Nephron (organoid): ENCODE results near the gene SLC5A12.

ENCODE experiments used
- H3K27ac Mint-ChIP-seq, 3 experiments: 2 replicates each; pipeline ENCODE4 v1.8.0; 2020; ENCODE audit warnings: mixed read lengths in 3 of 3, mild to moderate bottlenecking in 2 of 3, moderate library complexity in 1 of 3
- H3K27me3 Mint-ChIP-seq: 2 replicates; pipeline ENCODE4 v1.8.0; 2021; ENCODE audit warnings: low read depth, mild to moderate bottlenecking, moderate library complexity, mixed read lengths
- H3K36me3 Mint-ChIP-seq: 2 replicates; pipeline ENCODE4 v1.8.0; 2020; ENCODE audit warnings: low read depth, mixed read lengths
- H3K4me1 Mint-ChIP-seq: 2 replicates; pipeline ENCODE4 v1.8.0; 2020; ENCODE audit warnings: mixed read lengths
- H3K4me3 Mint-ChIP-seq, 3 experiments: 2 replicates each; pipeline ENCODE4 v1.8.0; 2020; ENCODE audit warnings: mild to moderate bottlenecking in 3 of 3, mixed read lengths in 3 of 3, moderate library complexity in 2 of 3
- H3K9me3 Mint-ChIP-seq: 2 replicates; pipeline ENCODE4 v1.8.0; 2020; ENCODE audit warnings: mixed read lengths
- TF ChIP-seq, protein P1 (sequence below), 3 experiments: fragments of 200-600 bp; sonication (generic); IDR thresholded peaks; one replicate each; pipeline ENCODE4 v1.5.0; 2021; ENCODE audit warnings: antibody characterized with exemption in 3 of 3; ENCODE audit not compliant: unreplicated experiment in 3 of 3

Gene SLC5A12

DNA sequence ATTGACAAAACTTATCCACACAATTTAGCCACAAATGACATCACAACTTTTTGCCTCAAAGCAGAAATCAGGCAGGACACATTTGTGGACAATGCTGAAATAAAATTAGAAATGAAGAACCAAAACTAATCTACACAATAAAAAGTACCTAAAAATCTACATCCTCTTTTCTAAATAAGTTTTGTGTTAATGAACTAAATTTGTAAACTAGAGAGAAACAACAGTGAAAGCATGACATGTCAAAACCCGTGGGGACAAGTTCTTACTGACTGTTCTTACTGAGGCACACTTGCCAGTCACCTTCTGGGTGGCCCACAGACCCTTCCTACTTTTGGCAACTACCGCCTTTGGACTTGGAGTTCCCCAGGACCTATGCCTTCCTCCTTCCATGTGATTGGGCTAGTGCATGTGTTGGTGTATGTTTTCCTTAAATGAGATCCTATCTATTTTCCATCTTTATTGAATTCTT is 89.1 kb downstream of the SLC5A12 start:
- TF ChIP-seq, protein P1, sequence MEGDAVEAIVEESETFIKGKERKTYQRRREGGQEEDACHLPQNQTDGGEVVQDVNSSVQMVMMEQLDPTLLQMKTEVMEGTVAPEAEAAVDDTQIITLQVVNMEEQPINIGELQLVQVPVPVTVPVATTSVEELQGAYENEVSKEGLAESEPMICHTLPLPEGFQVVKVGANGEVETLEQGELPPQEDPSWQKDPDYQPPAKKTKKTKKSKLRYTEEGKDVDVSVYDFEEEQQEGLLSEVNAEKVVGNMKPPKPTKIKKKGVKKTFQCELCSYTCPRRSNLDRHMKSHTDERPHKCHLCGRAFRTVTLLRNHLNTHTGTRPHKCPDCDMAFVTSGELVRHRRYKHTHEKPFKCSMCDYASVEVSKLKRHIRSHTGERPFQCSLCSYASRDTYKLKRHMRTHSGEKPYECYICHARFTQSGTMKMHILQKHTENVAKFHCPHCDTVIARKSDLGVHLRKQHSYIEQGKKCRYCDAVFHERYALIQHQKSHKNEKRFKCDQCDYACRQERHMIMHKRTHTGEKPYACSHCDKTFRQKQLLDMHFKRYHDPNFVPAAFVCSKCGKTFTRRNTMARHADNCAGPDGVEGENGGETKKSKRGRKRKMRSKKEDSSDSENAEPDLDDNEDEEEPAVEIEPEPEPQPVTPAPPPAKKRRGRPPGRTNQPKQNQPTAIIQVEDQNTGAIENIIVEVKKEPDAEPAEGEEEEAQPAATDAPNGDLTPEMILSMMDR (IDR thresholded peaks at IDR 0.05; ENCODE audit: unreplicated experiment in 3 of 3) = no peak
- Mint-ChIP-seq H3K4me3 (no peak overlapping the region), H3K27ac (no peak overlapping the region), H3K4me1 (no peaks in the 10 kb centered on the region), H3K9me3 (no peaks in the 10 kb centered on the region), H3K27me3 (no peaks in the 10 kb centered on the region), H3K36me3 (no peaks in the 10 kb centered on the region)

GRCh38 chr11:26626346-26626745 is 95.5 kb downstream of the SLC5A12 start:
- Mint-ChIP-seq H3K9me3 (no peaks in the 10 kb centered on the region), H3K36me3 (no peaks in the 10 kb centered on the region), H3K4me1 (no peaks in the 10 kb centered on the region), H3K27ac (no peak overlapping the region), H3K27me3 (no peaks in the 10 kb centered on the region), H3K4me3 (no peak overlapping the region)
- TF ChIP-seq, protein P1 (IDR thresholded peaks at IDR 0.05; ENCODE audit: unreplicated experiment in 3 of 3) = no peak

GRCh38 chr11:26623076-26623659 is 98.7 kb downstream of the SLC5A12 start:
- Mint-ChIP-seq H3K9me3 (no peaks in the 10 kb centered on the region), H3K27me3 (no peaks in the 10 kb centered on the region), H3K36me3 (no peaks in the 10 kb centered on the region), H3K4me1 (no peaks in the 10 kb centered on the region), H3K4me3 (no peak overlapping the region), H3K27ac (no peak overlapping the region)
- TF ChIP-seq, protein P1 (IDR thresholded peaks at IDR 0.05; ENCODE audit: unreplicated experiment in 3 of 3) = no peak

GRCh38 chr11:26622181-26622580 is 99.7 kb downstream of the SLC5A12 start:
- Mint-ChIP-seq H3K36me3 (no peaks in the 10 kb centered on the region), H3K4me1 (no peaks in the 10 kb centered on the region), H3K9me3 (no peaks in the 10 kb centered on the region), H3K4me3 (no peak overlapping the region), H3K27me3 (no peaks in the 10 kb centered on the region), H3K27ac (no peak overlapping the region)
- TF ChIP-seq, protein P1 (IDR thresholded peaks at IDR 0.05; ENCODE audit: unreplicated experiment in 3 of 3) = no peak

DNA sequence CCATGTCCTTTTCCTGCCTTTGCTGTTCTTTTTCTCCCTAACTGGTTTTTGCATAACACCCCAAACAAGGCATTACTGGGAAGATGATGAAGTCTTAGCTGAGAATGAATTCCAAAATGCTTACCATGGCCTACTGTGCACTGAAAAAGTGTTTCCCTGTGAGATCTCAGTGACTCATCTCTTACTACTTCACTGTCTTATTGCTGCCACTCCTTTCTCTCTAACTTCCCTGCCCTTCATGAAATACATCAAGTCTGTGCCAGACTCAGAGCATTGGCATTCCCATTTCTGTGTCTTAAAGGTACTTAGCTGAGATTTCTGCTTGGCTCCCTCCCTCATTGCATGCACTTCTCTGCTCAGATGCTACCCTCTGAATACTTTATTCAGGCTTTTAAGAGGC is 100.7 kb downstream of the SLC5A12 start:
- H3K4me3 Mint-ChIP-seq = no peak overlapping the region
- H3K27ac Mint-ChIP-seq = no peak overlapping the region
- TF ChIP-seq, protein P1 (IDR thresholded peaks at IDR 0.05; ENCODE audit: unreplicated experiment in 3 of 3) = no peak
- no peaks in the 10 kb centered on the region for H3K27me3 Mint-ChIP-seq
- no peaks in the 10 kb centered on the region for H3K36me3 Mint-ChIP-seq
- H3K9me3 Mint-ChIP-seq = no peaks in the 10 kb centered on the region
- no peaks in the 10 kb centered on the region for H3K4me1 Mint-ChIP-seq
